DOHH2 (cell line): ENCODE measurements around the gene TSSK6.

ENCODE experiments used
- H3F3A ChIP-seq: fragments of 200-600 bp; sonication (generic), shearing (Covaris generic); 2 replicates; pipeline ENCODE4 v1.6.0; 2016; ENCODE audit warnings: antibody characterized with exemption, mild to moderate bottlenecking; ENCODE audit not compliant: control insufficient read depth, insufficient read depth
- H3K27ac ChIP-seq: fragments of 200-600 bp; sonication (generic); 2 replicates; pipeline ENCODE4 v1.5.1; 2014; ENCODE audit warnings: low read depth, mild to moderate bottlenecking, low read length, moderate library complexity
- H3K27me3 ChIP-seq: fragments of 200-600 bp; sonication (generic); 2 replicates; pipeline ENCODE4 v1.6.1; 2014; ENCODE audit warnings: mild to moderate bottlenecking, low read length, mixed read lengths; ENCODE audit not compliant: control insufficient read depth
- H3K36me3 ChIP-seq: fragments of 200-600 bp; sonication (generic); 2 replicates; pipeline ENCODE4 v1.6.1; 2014; ENCODE audit warnings: mild to moderate bottlenecking, low read length, moderate library complexity, mixed read lengths; ENCODE audit not compliant: control insufficient read depth
- H3K4me1 ChIP-seq: fragments of 200-600 bp; sonication (generic); 2 replicates; pipeline ENCODE4 v1.6.1; 2014; ENCODE audit warnings: mild to moderate bottlenecking, low read length, mixed read lengths; ENCODE audit not compliant: control insufficient read depth
- H3K4me2 ChIP-seq: fragments of 200-600 bp; sonication (generic); 2 replicates; pipeline ENCODE4 v1.6.0; 2014; ENCODE audit warnings: mild to moderate bottlenecking, low read length, moderate library complexity
- H3K4me3 ChIP-seq: fragments of 200-600 bp; sonication (generic); 2 replicates; pipeline ENCODE4 v1.5.1; 2014; ENCODE audit warnings: mild to moderate bottlenecking, low read length, mixed read lengths
- H3K79me2 ChIP-seq: fragments of 200-600 bp; sonication (generic); 2 replicates; pipeline ENCODE4 v1.6.1; 2014; ENCODE audit warnings: mild to moderate bottlenecking, low read length, mixed read lengths; ENCODE audit not compliant: control insufficient read depth
- H3K9me2 ChIP-seq: fragments of 200-600 bp; sonication (generic); replicated peaks from 2 replicates; pipeline ENCODE4 v1.6.1; 2014; ENCODE audit warnings: mild to moderate bottlenecking, low read length, mixed read lengths; ENCODE audit not compliant: control insufficient read depth
- H3K9me3 ChIP-seq: fragments of 200-600 bp; sonication (generic); 2 replicates; pipeline ENCODE4 v1.6.1; 2014; ENCODE audit warnings: antibody characterized with exemption, low read length, mixed read lengths; ENCODE audit not compliant: control insufficient read depth, insufficient read depth
- H4K20me1 ChIP-seq: fragments of 200-600 bp; sonication (generic); 2 replicates; pipeline ENCODE4 v1.6.0; 2014; ENCODE audit warnings: low read depth, mild to moderate bottlenecking, antibody characterized with exemption, low read length, moderate library complexity; ENCODE audit not compliant: control insufficient read depth, insufficient read depth
- EZH2phosphoT487 ChIP-seq: fragments of 200-600 bp; sonication (generic); IDR thresholded peaks from 2 replicates; pipeline ENCODE4 v1.6.1; 2017; ENCODE audit warnings: borderline replicate concordance, mild to moderate bottlenecking, antibody characterized with exemption, low read length, moderate library complexity, mixed read lengths
- TF ChIP-seq, protein P1 (sequence below): fragments of 200-600 bp; sonication (generic); IDR thresholded peaks from one replicate; pipeline ENCODE4 v1.5.1; 2014; ENCODE audit warnings: antibody characterized with exemption, mild to moderate bottlenecking, low read depth, low read length; ENCODE audit not compliant: poor library complexity, severe bottlenecking

The TSSK6 gene

DNA sequence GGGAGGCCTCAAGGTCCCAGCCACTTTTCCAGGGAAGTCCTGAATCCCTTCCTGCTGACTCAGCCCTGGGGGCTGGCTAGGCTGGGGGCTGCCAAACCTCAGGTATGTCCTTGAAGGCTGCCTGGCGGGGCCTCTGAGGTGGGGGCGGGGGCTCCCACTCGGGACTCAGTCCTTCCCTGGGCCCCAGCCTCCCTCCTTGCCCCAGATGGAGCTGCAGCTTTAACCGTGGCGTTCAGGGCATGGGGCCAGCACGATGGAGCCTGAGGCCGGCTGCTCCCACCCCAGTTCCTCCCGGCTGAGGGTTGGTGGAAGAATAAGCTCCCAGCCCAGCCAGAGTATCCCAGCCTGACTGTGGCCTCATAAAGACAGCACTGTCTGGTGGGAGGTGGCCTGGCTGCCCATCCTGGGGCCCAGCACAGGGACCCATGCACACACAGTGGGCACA lies 35.2 kb upstream of the TSSK6 start:
- TF ChIP-seq, protein P1, sequence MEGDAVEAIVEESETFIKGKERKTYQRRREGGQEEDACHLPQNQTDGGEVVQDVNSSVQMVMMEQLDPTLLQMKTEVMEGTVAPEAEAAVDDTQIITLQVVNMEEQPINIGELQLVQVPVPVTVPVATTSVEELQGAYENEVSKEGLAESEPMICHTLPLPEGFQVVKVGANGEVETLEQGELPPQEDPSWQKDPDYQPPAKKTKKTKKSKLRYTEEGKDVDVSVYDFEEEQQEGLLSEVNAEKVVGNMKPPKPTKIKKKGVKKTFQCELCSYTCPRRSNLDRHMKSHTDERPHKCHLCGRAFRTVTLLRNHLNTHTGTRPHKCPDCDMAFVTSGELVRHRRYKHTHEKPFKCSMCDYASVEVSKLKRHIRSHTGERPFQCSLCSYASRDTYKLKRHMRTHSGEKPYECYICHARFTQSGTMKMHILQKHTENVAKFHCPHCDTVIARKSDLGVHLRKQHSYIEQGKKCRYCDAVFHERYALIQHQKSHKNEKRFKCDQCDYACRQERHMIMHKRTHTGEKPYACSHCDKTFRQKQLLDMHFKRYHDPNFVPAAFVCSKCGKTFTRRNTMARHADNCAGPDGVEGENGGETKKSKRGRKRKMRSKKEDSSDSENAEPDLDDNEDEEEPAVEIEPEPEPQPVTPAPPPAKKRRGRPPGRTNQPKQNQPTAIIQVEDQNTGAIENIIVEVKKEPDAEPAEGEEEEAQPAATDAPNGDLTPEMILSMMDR = no peak
- no peak for TF ChIP-seq EZH2phosphoT487
- no peak overlapping the region for H3K27ac ChIP-seq
- H3K4me2 ChIP-seq = no peak overlapping the region

DNA sequence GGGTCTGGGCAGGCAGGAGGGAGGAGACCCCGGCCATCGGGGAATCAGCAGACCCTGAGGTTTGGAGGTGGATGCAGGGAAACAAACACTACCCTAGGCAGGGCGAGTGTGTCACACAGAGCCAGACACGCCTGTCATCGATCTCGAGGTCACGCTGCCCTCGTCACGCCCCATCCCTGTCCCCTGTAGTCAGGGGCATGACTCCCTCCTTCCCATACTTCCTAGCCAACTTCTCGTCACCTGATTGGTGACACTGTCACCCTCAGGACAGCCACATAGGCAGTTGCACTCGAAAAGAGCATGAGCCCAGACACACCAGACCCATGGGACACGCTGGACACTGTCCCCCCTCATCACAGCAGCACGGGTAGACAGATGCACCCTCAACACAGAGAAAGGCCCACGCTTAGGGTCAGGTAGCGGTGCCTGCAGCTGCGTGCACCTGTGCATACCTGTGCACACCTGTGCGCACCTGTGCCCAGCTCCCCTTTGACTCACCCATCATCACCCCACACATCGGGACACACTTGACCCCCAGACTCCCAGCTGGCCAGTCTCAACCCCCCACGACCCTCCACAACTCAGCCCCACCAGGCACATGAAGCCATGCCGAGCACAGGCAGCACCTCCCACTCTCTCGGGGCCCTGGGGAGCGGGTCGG lies 34.6 kb upstream of the TSSK6 start:
- no peaks in the 10 kb centered on the region for H3K4me1 ChIP-seq

More for the DNA sequence above, 35.2 kb upstream of the TSSK6 start:
- H4K20me1 ChIP-seq = no peaks in the 10 kb centered on the region; the same call in 1 of the 2 replicates
- 0 out of 2 replicates have a peak, but pooled peaks cover 3% of the 10 kb centered on the region for H3K27me3 ChIP-seq
- no peaks in the 10 kb centered on the region for H3K36me3 ChIP-seq
- no peaks in the 10 kb centered on the region for H3F3A ChIP-seq
- no peaks in the 10 kb centered on the region for H3K4me1 ChIP-seq
- H3K9me3 ChIP-seq = no peaks in the 10 kb centered on the region
- no peaks in the 10 kb centered on the region for H3K79me2 ChIP-seq
- H3K4me3 ChIP-seq = no peak overlapping the region
- no peaks in the 10 kb centered on the region for H3K9me2 ChIP-seq

DNA sequence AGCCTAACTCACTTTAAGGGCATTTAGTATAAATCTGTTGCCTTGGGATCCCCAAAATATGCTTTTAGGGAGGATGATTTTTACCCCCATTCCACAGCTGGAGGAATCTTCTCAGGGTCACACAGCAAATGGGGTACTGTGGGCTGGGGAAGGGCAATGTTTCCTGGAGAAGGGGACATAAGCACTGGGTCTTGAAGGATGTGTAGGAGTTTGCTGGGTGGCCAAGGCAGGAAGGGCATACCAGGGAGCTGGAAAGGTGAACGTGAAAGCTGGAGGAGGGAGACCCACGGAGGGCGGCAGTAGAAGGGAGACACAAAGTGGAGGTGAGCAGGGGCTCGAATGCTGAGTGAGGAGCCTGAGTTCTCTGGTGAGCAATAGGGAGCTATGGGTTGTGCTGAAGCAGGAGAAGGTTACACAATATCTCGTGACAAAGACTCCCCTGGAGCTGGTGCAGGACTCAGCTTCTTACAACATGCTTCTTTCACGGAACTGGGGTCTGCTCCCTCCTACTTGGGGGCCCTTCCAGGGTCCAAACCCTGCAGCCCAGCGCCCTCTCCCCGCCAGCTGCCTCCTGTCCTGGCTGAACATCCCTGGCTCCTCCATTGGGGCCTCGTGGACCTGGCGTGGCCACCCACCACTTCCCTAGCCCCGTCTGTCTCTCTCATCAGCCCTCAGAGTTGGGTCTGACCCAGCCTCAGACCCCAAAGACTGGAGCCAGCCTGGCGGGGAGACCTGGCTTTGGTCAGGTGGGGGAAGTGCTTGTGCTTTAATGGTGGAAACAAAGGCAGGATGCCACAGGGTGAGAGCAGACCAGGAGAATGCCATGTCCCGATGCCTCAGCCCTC lies 33.8 kb upstream of the TSSK6 start:
- Histone ChIP-seq H3K27ac (no peak overlapping the region), H3K4me3 (no peak overlapping the region), H4K20me1 (no peaks in the 10 kb centered on the region; the same call in 1 of the 2 replicates), H3K9me2 (no peaks in the 10 kb centered on the region), H3F3A (no peaks in the 10 kb centered on the region), H3K4me1 (no peaks in the 10 kb centered on the region), H3K79me2 (no peaks in the 10 kb centered on the region), H3K27me3 (0 out of 2 replicates have a peak, but pooled peaks cover 3% of the 10 kb centered on the region), H3K36me3 (no peaks in the 10 kb centered on the region), H3K4me2 (no peak overlapping the region), H3K9me3 (no peaks in the 10 kb centered on the region)
- no peak for TF ChIP-seq EZH2phosphoT487
- TF ChIP-seq, protein P1 = no peak

More for the DNA sequence above, 34.6 kb upstream of the TSSK6 start:
- H4K20me1 ChIP-seq = no peaks in the 10 kb centered on the region; the same call in 1 of the 2 replicates
- H3K27me3 ChIP-seq = 0 out of 2 replicates have a peak, but pooled peaks cover 3% of the 10 kb centered on the region
- no peaks in the 10 kb centered on the region for H3K9me3 ChIP-seq
- no peak overlapping the region for H3K4me3 ChIP-seq
- no peak overlapping the region for H3K27ac ChIP-seq
- no peaks in the 10 kb centered on the region for H3K79me2 ChIP-seq
- no peaks in the 10 kb centered on the region for H3F3A ChIP-seq
- TF ChIP-seq, protein P1 = no peak
- TF ChIP-seq EZH2phosphoT487 = no peak
- H3K36me3 ChIP-seq = no peaks in the 10 kb centered on the region
- H3K9me2 ChIP-seq = no peaks in the 10 kb centered on the region
- no peak overlapping the region for H3K4me2 ChIP-seq
